HepG2 (cell line): ENCODE results near the gene DIPK1A. TPM values are rescaled to one million over a fixed set of nuclear protein-coding genes. Genes with fewer than 3 reads are reported as not detected.

Source experiments
- ATAC-seq: fragments of 200-7000 bp; cut with Tn5 transposase; 3 replicates; pipeline ENCODE4 v1.9.1; 2020; ENCODE audit warnings: mild to moderate bottlenecking, moderate library complexity
- Bru-seq: library from RNA; stranded (reverse); fragments of 400-500 nt; gene quantifications from one replicate; lab custom pipeline; 2021; lab: Mats Ljungman, UMichigan
- BruChase-seq, 2 experiments: library from RNA; stranded (reverse); fragments of 400-500 nt; gene quantifications; one replicate each; lab custom pipeline; 2021; lab: Mats Ljungman, UMichigan
- BruUV-seq: library from RNA; stranded (reverse); fragments of 400-500 nt; replicated peaks from 2 replicates; lab custom pipeline; 2021; lab: Mats Ljungman, UMichigan
- CTCF ChIA-PET: fragments of 300-600 bp; formaldehyde crosslinking; extraction: SDS; loops from one replicate; lab custom pipeline; 2021; ENCODE audit warnings: low total read pairs, inconsistent platforms, low intra/inter-chr PET ratio; lab: Yijun Ruan, JAX
- POLR2A ChIA-PET: fragments of 350-600 bp; sonication (Branson Sonifier 250); formaldehyde crosslinking; loops from one replicate; lab custom pipeline; 2020; ENCODE audit warnings: antibody characterized with exemption, inconsistent platforms; lab: Yijun Ruan, JAX
- DNase-seq: peaks from one replicate; pipeline ENCODE4 v3.0.0-alpha.2; 2015; ENCODE audit warnings: low spot score
- FAIRE-seq: peaks from 3 replicates; lab custom pipeline; 2011; peaks lifted over from hg19 to GRCh38; lab: Jason Lieb, UNC
- H2AFZ ChIP-seq: one replicate; pipeline ENCODE4 v1.6.1; 2011; ENCODE audit warnings: low read length, inconsistent platforms
- H3K27ac ChIP-seq: fragments of 300-600 bp; 3 replicates; pipeline ENCODE4 v1.8.0; 2011; ENCODE audit warnings: mixed run types, mild to moderate bottlenecking, mixed read lengths, low read length, inconsistent platforms; ENCODE audit not compliant: insufficient read depth; ENCODE audit errors: extremely low read length
- H3K27me3 ChIP-seq, 2 experiments: fragments of 200-600 bp in 1 of 2; 2 replicates in 1 of 2; 3 replicates in 1 of 2; pipeline versions ENCODE4 v1.6.0 to v1.8.0; 2011; ENCODE audit warnings: low read length in 2 of 2, mild to moderate bottlenecking in 2 of 2, moderate library complexity in 2 of 2, inconsistent platforms in 1 of 2; ENCODE audit not compliant: insufficient read depth in 2 of 2, control insufficient read depth in 1 of 2
- H3K36me3 ChIP-seq, 2 experiments: fragments of 200-600 bp in 1 of 2; replicated peaks in 1 of 2; 2 replicates in 1 of 2; 3 replicates in 1 of 2; pipeline versions ENCODE4 v1.5.1 to v1.8.0; 2011; ENCODE audit warnings: low read length in 2 of 2, inconsistent platforms in 1 of 2; ENCODE audit not compliant: insufficient read depth in 2 of 2, control insufficient read depth in 1 of 2
- H3K4me1 ChIP-seq: 2 replicates; pipeline ENCODE4 v1.5.1; 2012; ENCODE audit warnings: low read length, inconsistent platforms; ENCODE audit not compliant: insufficient read depth
- H3K4me2 ChIP-seq: 2 replicates; pipeline ENCODE4 v1.6.0; 2011; ENCODE audit warnings: low read depth, low read length, inconsistent platforms
- H3K4me3 ChIP-seq, 3 experiments: fragments of 200-600 bp in 1 of 3; sonication (generic), shearing (Covaris generic) in 1 of 3; replicated peaks in 1 of 3; 2 replicates each; pipeline ENCODE4 v1.5.1; 2011 to 2016; ENCODE audit warnings: low read length in 3 of 3, inconsistent platforms in 2 of 3, low read depth in 2 of 3, mild to moderate bottlenecking in 2 of 3, control low read depth in 1 of 3, mixed read lengths in 1 of 3; ENCODE audit not compliant: insufficient read depth in 1 of 3
- H3K79me2 ChIP-seq: one replicate; pipeline ENCODE4 v1.6.1; 2011; ENCODE audit warnings: low read length, inconsistent platforms; ENCODE audit not compliant: insufficient read depth
- H3K9ac ChIP-seq: 2 replicates; pipeline ENCODE4 v1.6.0; 2011; ENCODE audit warnings: mild to moderate bottlenecking, low read depth, low read length, inconsistent platforms; ENCODE audit not compliant: insufficient read depth
- H3K9me3 ChIP-seq: 2 replicates; pipeline ENCODE4 v1.5.1; 2012; ENCODE audit warnings: mild to moderate bottlenecking, low read length
- H4K20me1 ChIP-seq: 2 replicates; pipeline ENCODE4 v1.6.0; 2011; ENCODE audit warnings: inconsistent platforms, mild to moderate bottlenecking, low read length, moderate library complexity; ENCODE audit not compliant: insufficient read depth
- CEBPB ChIP-seq: IDR thresholded peaks from 2 replicates; pipeline ENCODE4 v1.6.1; 2011; ENCODE audit warnings: low read depth, low read length, improper control_type of control experiment, borderline replicate concordance
- CENPT ChIP-seq: sonication (generic); formaldehyde crosslinking; IDR thresholded peaks from 2 replicates; pipeline ENCODE4 v1.8.0; 2022; ENCODE audit warnings: low read depth, mild to moderate bottlenecking, moderate library complexity, missing genetic modification reagents
- DMAP1 ChIP-seq: IDR thresholded peaks from 2 replicates; pipeline ENCODE4 v1.6.1; 2016
- JUND ChIP-seq: sonication (generic); formaldehyde crosslinking; IDR thresholded peaks from 2 replicates; pipeline ENCODE4 v1.8.0; 2022; ENCODE audit warnings: mild to moderate bottlenecking, missing genetic modification reagents
- MAX ChIP-seq: IDR thresholded peaks from 2 replicates; pipeline ENCODE4 v1.6.1; 2012; ENCODE audit warnings: inconsistent platforms
- MXD1 ChIP-seq: sonication (generic); formaldehyde crosslinking; IDR thresholded peaks from 2 replicates; pipeline ENCODE4 v1.4.0; 2020; ENCODE audit warnings: mild to moderate bottlenecking, missing genetic modification reagents
- NR2C2 ChIP-seq: sonication (generic); formaldehyde crosslinking; IDR thresholded peaks from 2 replicates; pipeline ENCODE4 v1.4.0; 2020; ENCODE audit warnings: missing genetic modification reagents, mild to moderate bottlenecking, moderate library complexity, borderline replicate concordance
- PCBP1 ChIP-seq: fragments of 200-400 bp; formaldehyde crosslinking; IDR thresholded peaks from 2 replicates; pipeline ENCODE4 v1.6.1; 2017; ENCODE audit warnings: mild to moderate bottlenecking, low read depth, low read length, borderline replicate concordance
- PHF21A ChIP-seq: sonication (generic); formaldehyde crosslinking; IDR thresholded peaks from 2 replicates; pipeline ENCODE4 v1.5.0; 2020; ENCODE audit warnings: mild to moderate bottlenecking, missing genetic modification reagents
- POLR2G ChIP-seq: fragments of 200-400 bp; formaldehyde crosslinking; IDR thresholded peaks from 2 replicates; pipeline ENCODE4 v1.6.1; 2018; ENCODE audit warnings: mild to moderate bottlenecking, low read depth, low read length, moderate library complexity
- SMAD1 ChIP-seq: sonication (generic); formaldehyde crosslinking; IDR thresholded peaks from 2 replicates; pipeline ENCODE4 v1.4.0; 2020; ENCODE audit warnings: missing genetic modification reagents, low read depth, mild to moderate bottlenecking, borderline replicate concordance
- TBP ChIP-seq: sonication (generic); formaldehyde crosslinking; IDR thresholded peaks from 2 replicates; pipeline ENCODE4 v1.5.0; 2020; ENCODE audit warnings: missing genetic modification reagents
- TEAD2 ChIP-seq: sonication (generic); formaldehyde crosslinking; IDR thresholded peaks from 2 replicates; pipeline ENCODE4 v1.9.0; 2021; ENCODE audit warnings: missing genetic modification reagents
- TSC22D2 ChIP-seq: sonication (generic); formaldehyde crosslinking; IDR thresholded peaks from 2 replicates; pipeline ENCODE4 v1.5.1; 2020; ENCODE audit warnings: missing genetic modification reagents, mild to moderate bottlenecking, borderline replicate concordance
- ZNF235 ChIP-seq: sonication (generic); formaldehyde crosslinking; IDR thresholded peaks from 2 replicates; pipeline ENCODE4 v1.8.1; 2023; ENCODE audit warnings: mild to moderate bottlenecking, missing genetic modification reagents, borderline replicate concordance
- ZSCAN25 ChIP-seq: sonication (generic); formaldehyde crosslinking; IDR thresholded peaks from 2 replicates; pipeline ENCODE4 v1.8.0; 2022; ENCODE audit warnings: mild to moderate bottlenecking, missing genetic modification reagents
- WGBS: methylation state at CpG from one replicate; pipeline ENCODE4 v1.1.6; 2017; ENCODE audit warnings: low lambda C conversion rate; 5-methylcytosine and 5-hydroxymethylcytosine counted together
- in situ Hi-C: cut with HindIII; loops from 2 replicates; pipeline ENCODE4 v1.10.0; 2017; ENCODE audit warnings: low pct_unique_long_range_greater_than_20kb; ENCODE audit not compliant: extremely low pct_ligation_motif_present
- intact Hi-C: fragments of 100-400 bp; cut with micrococcal nuclease; formaldehyde crosslinking; loops from one replicate; pipeline ENCODE4 v1.10.0; 2022; ENCODE audit not compliant: unreplicated experiment
- long read RNA-seq, 2 experiments: library from RNA in 1 of 2; library from polyadenylated mRNA in 1 of 2; stranded (forward) in 1 of 2; unstranded in 1 of 2; transcript quantifications; one replicate each; pipeline ENCODE4 v2.0.0, GENCODE V29; 2019 to 2022
- polyA minus RNA-seq, 3 experiments: library from RNA; depleted of rRNA, polyadenylated mRNA; stranded (reverse); fragments of >200 nt; gene quantifications; 2 replicates each; pipeline ENCODE4 v1.2.3, GENCODE V29; 2011; ENCODE audit warnings: low replicate concordance in 1 of 3
- polyA plus RNA-seq, 8 experiments: library from polyadenylated mRNA; depleted of rRNA in 3 of 8; stranded (reverse) in 7 of 8; unstranded in 1 of 8; fragments of >200 nt; fragmentation: Illumina TruSeq in 4 of 8; extraction: Trizol in 4 of 8; gene quantifications; 2 replicates each; pipeline versions ENCODE4 v1.2.1 to v1.2.3, GENCODE V29; 2011 to 2016; ENCODE audit warnings: low read depth in 4 of 8, missing spikeins in 1 of 8, mixed read lengths in 1 of 8; ENCODE audit not compliant: insufficient read depth in 1 of 8
- total RNA-seq, 5 experiments: library from RNA; depleted of rRNA; stranded (reverse); fragments of >200 nt; fragmentation: Illumina TruSeq; extraction: Trizol; gene quantifications; 2 replicates each; pipeline ENCODE4 v1.2.3, GENCODE V29; 2016; ENCODE audit warnings: low read depth in 1 of 5

Gene DIPK1A
- total RNA-seq (2016; rRNA removed; fragmentation: Illumina TruSeq; extraction: Trizol) (7.7 and 8.4 TPM in 2 replicates), polyA plus RNA-seq (2011; rRNA removed) (7.0 and 8.4 TPM in 2 replicates), polyA minus RNA-seq (2011; rRNA and poly(A)+ RNA removed; ENCODE audit: low replicate concordance) (0.37 and 2.1 TPM in 2 replicates), Bru-seq, nascent RNA (percentile 55 among the genes with signal in this experiment), BruChase-seq, experiment 1, labeled RNA remaining after a 6-hour chase (percentile 53 among the genes with signal in this experiment), BruChase-seq, experiment 2, labeled RNA remaining after a 2-hour chase (percentile 55 among the genes with signal in this experiment)
- total RNA-seq (2016; cell fraction: cytosol; rRNA removed; fragmentation: Illumina TruSeq; extraction: Trizol; ENCODE audit: low read depth) = 1.2 and 1.3 TPM in 2 replicates
- total RNA-seq (2016; cell fraction: insoluble cytoplasmic fraction; rRNA removed; fragmentation: Illumina TruSeq; extraction: Trizol) = 7.4 and 8.9 TPM in 2 replicates
- total RNA-seq (2016; cell fraction: membrane; rRNA removed; fragmentation: Illumina TruSeq; extraction: Trizol) = 4.5 and 4.8 TPM in 2 replicates
- 8.6 and 11.1 TPM in 2 replicates for total RNA-seq (2016; cell fraction: nucleus; rRNA removed; fragmentation: Illumina TruSeq; extraction: Trizol)
- polyA plus RNA-seq (2011; cell fraction: cytosol; rRNA removed) = 3.4 and 7.4 TPM in 2 replicates
- polyA plus RNA-seq (2011; cell fraction: nucleus; rRNA removed) = 1.1 and 2.3 TPM in 2 replicates
- 17.3 and 18.3 TPM in 2 replicates for polyA plus RNA-seq (2012)
- polyA plus RNA-seq (2016; cell fraction: cytosol; fragmentation: Illumina TruSeq; extraction: Trizol; ENCODE audit: low read depth) = 1.4 and 1.6 TPM in 2 replicates
- 11.5 and 12.4 TPM in 2 replicates for polyA plus RNA-seq (2016; cell fraction: insoluble cytoplasmic fraction; fragmentation: Illumina TruSeq; extraction: Trizol; ENCODE audit: low read depth)
- 4.5 and 4.8 TPM in 2 replicates for polyA plus RNA-seq (2016; cell fraction: membrane; fragmentation: Illumina TruSeq; extraction: Trizol; ENCODE audit: low read depth)
- 13.7 and 15.3 TPM in 2 replicates for polyA plus RNA-seq (2016; cell fraction: nucleus; fragmentation: Illumina TruSeq; extraction: Trizol; ENCODE audit: insufficient read depth, low read depth)
- 6.2 and 6.6 TPM in 2 replicates for polyA minus RNA-seq (2011; cell fraction: cytosol; rRNA and poly(A)+ RNA removed)
- polyA minus RNA-seq (2011; cell fraction: nucleus; rRNA and poly(A)+ RNA removed) = 4.6 and 6.7 TPM in 2 replicates
- long read RNA-seq, experiment 1, transcript FAM69A-201 (5 exons, 2,574 nt) = major isoform, 17 of 19 reads
- long read RNA-seq, experiment 1, partial matches to known transcripts = 1 of 19 reads
- long read RNA-seq, experiment 1, other reads (novel, unspliced or antisense) = 1 of 19 reads
- long read RNA-seq, experiment 2, transcript FAM69A-201 (5 exons, 2,574 nt) = major isoform, 9 of 19 reads
- long read RNA-seq, experiment 2, partial matches to known transcripts = 0 of 19 reads
- long read RNA-seq, experiment 2, other reads (novel, unspliced or antisense) = 10 of 19 reads

- no peaks in the 10 kb centered on the region for H3K36me3 ChIP-seq
- peak within 1 kb of the TSS; percentile 93 for H3K4me2 ChIP-seq
- H3K4me1 ChIP-seq = peaks cover 69% of the 10 kb centered on the region
- peak; percentile 50 for DNase-seq
- intact Hi-C loops = loop anchor here (1.0 kb wide), 1 partner anchor 33 kb away; no protein-coding TSS in a partner anchor
- no peaks in the 10 kb centered on the region for H4K20me1 ChIP-seq
- ChIA-PET POLR2A (interaction anchor here (1.0 to 3.6 kb wide), 5 partner anchors 11 to 129 kb away, joined by 3 to 40 read pairs (median 6); partner anchors contain the start of genes MTF2 and RPL5), CTCF (interaction anchor here (0.8 to 3.7 kb wide), 4 partner anchors 10 to 104 kb away, joined by 3 to 70 read pairs (median 8); no protein-coding TSS in a partner anchor)
- peaks cover 2 to 13% of the 10 kb centered on the region in 2 experiments; a peak in 2 of 5 replicates for H3K27me3 ChIP-seq
- peak within 1 kb of the TSS; percentile 22 for H2AFZ ChIP-seq
- peak within 1 kb of the TSS; percentile 85 for H3K27ac ChIP-seq
- peak within 1 kb of the TSS; percentile 84 to 89 (median 89) for H3K4me3 ChIP-seq
- ATAC-seq = peak; percentile 79
- H3K9me3 ChIP-seq = no peaks in the 10 kb centered on the region
- in situ Hi-C loops = no loop called here
- H3K9ac ChIP-seq = peak within 1 kb of the TSS; percentile 79
- no peak for FAIRE-seq
- peaks cover 25% of the 10 kb centered on the region for H3K79me2 ChIP-seq
- no TSS peak for BruUV-seq
- 0% methylated on average over 12 of the region's 103 CpGs for WGBS
- TF ChIP-seq POLR2G = peak; percentile 42; the same call in 1 of the 2 replicates
- TF ChIP-seq DMAP1 (CRISPR knock-in tag) = no peak
- no peak for TF ChIP-seq TEAD2
- 0 out of 2 replicates have a peak, but pooled peaks have one; percentile 48 for TF ChIP-seq ZNF235 (CRISPR knock-in tag)
- TF ChIP-seq MAX = peak; percentile 67
- TF ChIP-seq SMAD1 (CRISPR knock-in tag) = peak; percentile 25; the same call in 1 of the 2 replicates
- TF ChIP-seq CENPT (CRISPR knock-in tag) = peak; percentile 42; the same call in 1 of the 2 replicates
- TF ChIP-seq CEBPB = no peak
- TF ChIP-seq PHF21A = no peak
- TF ChIP-seq JUND (CRISPR knock-in tag) = no peak
- TF ChIP-seq ZSCAN25 (CRISPR knock-in tag) = 0 out of 2 replicates have a peak, but pooled peaks have one; percentile 36
- no peak for TF ChIP-seq NR2C2 (CRISPR knock-in tag)
- no peak for TF ChIP-seq PCBP1
- no peak for TF ChIP-seq TSC22D2 (CRISPR knock-in tag)
- TF ChIP-seq TBP (CRISPR knock-in tag) = no peak
- peak; percentile 60; the same call in 1 of the 2 replicates for TF ChIP-seq MXD1 (CRISPR knock-in tag)
Measured at GRCh38 chr1:92961131-92961895, at the start of gene DIPK1A. Gene DIPK1A, minus strand, starts transcription at chr1:92961462. Its CDS starts 33 bp downstream, at chr1:92961429.
